GM19452 (cell line): Measurements from ENCODE around the gene PSMB2.

Experiments
- ATAC-seq: cut with Tn5 transposase; IDR thresholded peaks from one replicate; pipeline ENCODE4 v1.9.1; 2021; ENCODE audit not compliant: unreplicated experiment

The PSMB2 gene

DNA sequence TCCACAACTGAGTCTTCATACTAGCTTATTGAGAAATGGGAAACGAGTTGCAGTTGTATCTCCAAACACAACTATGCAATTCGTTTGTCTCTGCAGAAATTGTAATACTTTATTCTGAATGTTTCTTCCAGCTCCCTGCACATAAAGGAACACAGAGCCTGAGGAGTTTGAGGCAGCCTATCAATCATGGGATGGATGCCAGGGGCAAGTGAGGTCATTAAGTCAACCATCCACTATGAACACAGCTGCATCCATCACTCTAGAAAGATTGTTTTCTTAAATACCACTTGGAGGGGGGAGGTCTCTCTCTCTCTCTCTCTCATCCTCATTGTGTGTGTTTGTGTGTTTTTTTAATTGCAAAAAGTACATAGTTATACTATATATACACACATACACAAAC is 2.9 kb upstream of the PSMB2 start:
- ATAC-seq: no peak

DNA sequence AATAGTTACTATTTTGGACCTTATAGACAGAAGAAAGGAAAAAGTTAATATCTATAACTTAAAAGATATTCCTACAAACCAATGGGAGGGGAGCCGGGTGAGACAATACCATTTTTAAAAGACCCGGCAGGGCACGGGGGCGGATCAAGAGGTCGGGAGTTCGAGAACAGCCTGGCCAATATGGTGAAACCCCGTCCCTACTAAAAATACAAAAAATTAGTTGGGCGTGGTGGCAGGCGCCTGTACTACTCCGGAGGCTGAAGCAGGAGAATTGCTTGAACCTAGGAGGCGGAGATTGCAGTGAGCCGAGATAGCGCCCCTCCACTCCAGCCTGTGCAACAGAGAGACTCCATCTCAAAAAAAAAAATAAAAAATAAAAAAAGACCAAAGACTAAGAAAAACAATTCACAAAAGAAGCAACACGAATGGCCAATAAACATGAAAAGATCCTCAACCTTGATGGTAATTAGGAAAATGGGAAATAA is 1.2 kb upstream of the PSMB2 start:
- ATAC-seq: no peak

DNA sequence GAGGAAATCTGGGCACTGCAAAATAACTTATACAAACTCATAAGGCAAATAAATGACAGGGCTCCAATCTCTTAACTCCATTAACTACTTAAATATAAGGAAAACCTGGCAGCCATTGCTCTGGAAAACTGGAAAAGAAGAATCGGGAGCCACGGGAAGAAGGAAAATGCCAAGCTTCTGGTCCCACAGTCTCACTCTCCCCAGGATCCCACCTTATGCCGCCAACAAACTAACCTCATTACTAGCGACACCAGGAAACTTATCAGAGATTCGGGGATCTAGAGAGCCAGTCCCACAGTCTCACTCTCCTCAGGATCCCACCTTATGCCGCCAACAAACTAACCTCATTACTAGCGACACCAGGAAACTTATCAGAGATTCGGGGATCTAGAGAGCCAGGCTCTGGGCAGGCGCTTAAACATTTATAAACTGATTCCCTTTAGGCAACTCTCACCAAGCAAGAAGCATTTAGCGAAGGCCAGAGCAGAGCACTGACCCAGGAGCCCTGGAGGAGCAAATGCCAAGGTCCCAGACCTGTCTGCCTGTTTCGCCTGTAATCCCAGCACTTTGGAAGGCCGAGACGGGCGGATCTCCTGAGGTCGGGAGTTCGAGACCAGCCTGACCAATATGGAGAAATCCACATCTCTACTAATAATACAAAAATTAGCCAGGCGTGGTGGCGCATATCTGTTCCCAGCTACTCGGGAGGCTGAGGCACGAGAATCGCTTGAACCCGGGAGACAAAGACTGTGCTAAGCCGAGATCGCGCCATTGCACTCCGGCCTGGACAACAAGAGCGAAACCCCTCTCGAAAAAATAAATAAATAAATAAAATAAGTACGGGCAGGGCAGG is 720 bp downstream of the PSMB2 start:
- ATAC-seq: no peak

DNA sequence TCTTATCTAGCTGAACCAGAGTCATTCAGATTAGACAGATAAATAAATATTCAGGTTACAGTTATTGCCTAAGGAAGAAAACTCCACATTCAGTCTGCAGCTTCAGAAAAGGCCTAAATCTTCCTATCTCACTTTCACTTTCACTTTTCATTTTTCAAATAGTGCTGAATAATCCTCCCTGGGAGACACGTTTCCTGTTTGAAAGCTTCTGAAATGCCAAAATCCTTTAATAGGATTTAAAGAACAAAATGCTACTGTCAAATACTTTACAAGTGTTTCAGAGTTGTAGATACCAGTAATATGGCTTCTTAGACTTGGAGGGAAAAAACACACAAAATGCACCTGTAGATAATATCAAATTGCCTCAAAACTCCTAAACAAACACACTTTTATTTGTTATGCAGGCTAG is 3.9 kb downstream of the PSMB2 start:
- ATAC-seq: no peak

DNA sequence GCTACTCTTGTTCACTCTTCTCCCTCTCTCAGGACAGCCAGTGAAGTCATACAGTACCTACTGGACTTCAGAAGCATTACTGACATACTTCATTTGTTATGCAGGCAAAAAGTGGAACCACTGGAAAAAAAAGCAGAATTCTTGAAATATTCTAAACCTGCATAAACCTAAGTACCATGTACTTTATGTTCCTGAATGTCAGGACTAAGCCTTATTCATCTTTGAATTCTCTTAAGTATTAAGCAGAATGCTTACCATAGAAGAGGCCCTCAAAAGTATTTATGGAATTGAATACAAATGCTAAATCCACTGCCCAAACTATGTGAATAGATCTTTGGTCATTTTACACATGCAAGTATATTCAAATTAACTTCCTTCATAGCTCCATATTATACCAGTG is 7.8 kb downstream of the PSMB2 start:
- no peak for ATAC-seq

DNA sequence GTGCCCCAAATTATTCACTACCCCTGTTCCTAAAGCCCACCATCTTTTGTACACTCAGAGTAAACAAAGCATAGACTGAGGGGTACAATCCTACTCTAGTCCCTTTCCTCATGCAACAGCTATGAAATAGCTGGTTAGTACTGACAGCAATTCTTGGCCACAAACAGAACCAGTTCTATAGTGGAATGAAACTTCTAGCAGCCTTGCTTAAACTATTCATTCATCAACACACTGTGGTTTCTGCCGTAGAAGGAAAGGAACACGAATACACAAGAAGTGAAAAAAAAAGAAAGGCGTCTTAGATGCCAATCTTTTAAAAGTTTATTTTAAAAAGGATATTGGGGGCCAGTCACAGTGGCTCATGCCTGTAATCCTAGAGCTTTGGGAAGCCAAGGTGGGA is 9.9 kb downstream of the PSMB2 start:
- ATAC-seq: no peak

DNA sequence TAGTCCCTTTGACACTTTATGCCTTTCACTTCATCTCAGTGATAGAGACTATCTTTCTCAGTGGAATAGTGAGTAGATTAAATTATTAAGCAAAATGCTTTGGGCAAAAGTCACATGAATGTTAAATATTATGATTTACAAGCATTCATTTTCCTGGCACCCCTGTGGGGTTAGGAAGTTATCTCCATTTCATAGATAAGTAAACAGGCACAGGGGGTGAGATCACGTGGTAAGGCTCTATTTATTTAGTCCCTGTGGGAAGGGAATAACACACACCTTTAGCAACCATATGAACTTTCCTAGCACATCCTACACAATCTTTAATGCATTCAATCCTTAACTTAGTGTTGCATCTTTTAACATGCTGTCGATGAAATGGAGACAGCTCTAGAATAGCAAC is 12.3 kb downstream of the PSMB2 start:
- ATAC-seq: no peak

DNA sequence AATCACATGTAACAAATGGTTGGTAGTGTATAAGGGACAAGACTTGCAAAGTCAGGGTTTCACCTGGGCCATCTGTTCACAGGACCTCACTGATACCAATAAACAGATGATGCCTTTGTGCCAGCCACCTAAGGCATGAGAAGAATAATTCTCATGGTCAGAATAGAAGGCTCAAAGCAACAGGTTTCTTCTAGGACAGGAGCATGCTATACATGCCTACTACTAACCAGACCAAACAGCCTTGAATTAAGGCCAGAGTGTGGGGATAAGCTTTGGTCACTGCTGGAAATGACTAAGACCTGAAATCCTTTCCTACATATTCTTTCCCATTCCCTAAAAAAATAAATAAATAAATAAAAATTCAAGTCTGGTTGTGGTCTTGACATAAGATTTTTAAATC is 17.5 kb downstream of the PSMB2 start:
- ATAC-seq: no peak

DNA sequence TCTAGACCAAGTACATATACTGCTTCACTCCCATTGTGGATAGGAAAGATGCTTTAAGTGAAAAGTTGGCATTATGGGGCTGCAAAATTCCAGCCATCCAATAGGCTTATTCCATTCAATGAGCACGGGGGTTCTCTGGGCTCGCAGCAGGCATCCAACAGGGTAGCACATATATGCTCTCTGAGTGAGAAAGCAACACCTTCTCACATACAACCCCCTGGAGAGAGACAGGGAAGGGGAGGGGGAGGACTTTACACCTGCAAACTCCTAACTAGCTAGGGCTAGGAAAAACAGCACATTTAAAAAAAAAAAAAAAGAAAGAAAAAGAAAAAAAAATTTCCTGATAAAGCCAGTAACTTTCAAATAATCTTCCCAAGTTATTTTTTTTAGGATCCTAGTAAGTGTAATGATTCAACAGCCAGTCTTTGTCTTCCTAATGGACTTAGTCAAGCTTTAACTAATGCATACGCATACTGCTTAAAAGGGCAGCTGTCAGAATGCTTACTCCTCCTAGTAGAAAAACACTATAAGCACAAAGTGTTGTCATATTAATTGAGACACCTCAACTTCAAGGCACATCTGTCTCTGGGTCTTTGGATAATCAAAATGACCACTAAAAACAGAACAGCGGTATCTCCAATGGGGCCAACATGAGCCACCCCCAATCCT is 18.7 kb downstream of the PSMB2 start:
- no peak for ATAC-seq

DNA sequence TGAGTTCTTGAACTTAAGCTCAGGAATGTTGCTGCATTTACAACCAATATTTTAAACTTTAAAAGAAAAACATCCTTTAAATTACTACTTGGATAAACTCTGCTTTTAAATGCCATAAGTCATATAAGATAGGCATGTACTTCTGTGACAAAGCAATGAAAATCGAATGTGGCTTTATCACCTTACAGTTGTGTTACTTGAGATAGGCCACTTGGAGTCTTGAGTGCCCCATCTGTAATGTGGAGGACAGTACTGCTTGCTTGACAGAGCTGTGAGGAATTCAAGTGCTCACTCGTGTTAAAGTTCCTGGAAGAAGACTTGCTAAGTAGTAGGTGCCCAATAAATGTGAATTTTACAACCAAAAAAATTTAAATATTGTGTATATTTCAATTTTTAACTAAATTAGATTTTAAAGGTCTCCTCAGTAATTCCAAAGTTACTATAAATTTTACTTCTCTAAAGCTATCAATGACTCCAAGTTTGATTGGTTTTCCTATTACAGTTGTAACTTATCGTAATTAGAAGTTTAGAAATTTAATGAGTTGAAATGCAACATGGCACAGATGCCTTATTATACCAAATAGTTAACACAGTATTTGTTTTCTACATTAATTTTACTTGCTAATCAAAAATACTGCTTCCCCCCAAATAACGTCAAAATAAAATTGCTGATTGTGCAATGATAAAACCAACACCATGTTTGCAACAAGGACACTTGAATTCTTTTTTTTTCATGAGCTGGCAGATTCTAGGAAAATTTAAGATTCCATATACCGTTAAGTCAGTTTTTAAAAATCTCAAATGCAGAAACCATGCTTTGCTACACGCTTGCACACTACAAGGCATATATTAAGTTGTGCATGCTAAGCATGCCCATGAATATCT is 21.8 kb downstream of the PSMB2 start:
- no peak for ATAC-seq

DNA sequence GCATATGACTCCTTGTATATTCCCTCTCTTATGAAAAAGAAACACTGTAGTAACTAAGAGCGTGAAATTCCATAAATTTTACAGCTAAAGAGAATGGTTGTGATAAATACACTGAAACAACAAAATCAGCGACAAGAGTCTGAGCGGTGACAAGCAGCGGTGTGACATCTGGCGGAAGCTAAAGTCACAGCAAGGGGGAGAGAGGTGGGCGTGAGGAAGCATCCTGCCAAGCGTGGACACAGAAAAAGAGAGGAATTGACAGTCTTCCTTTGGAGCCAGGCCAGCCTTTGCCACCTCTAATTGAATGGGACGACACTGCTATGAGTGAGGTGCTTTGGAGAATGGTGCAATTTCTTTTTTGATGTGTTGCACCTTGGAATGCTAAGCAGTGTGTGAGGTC is 25.9 kb downstream of the PSMB2 start:
- ATAC-seq: no peak

DNA sequence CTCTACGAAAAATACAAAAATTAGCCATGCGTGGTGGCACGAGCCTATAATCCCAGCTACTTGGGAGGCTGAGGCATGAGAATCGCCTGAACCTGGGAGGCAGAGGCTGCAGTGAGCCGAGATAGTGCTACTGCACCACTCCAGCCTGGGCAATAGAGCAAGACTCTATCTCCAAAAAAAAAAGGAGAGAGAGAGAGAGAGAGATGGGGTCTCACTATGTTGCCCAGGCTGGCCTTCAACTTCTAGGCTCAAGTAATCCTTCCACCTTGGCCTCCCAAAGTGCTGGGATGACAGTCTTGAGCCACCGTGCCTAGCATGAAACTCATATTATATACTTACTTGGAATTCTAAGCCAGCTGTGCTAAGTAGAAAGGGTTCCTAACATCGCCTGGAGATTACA is 29.7 kb downstream of the PSMB2 start:
- ATAC-seq: no peak

DNA sequence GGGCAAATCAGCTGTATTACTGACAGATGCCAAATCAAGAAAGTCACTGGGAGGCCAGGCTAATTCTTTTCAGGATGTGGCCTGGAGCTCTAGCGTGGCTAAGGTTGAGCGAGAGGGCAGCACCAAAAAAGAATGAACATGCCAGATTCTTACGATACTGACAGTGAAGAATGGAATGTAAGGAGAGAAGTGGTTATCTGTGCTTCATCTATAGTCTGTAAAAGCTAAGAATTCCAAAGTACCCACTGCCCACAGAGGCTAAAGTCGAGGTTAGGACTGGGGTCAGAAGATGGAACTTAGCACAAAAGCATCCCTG is 35.5 kb downstream of the PSMB2 start:
- no peak for ATAC-seq

DNA sequence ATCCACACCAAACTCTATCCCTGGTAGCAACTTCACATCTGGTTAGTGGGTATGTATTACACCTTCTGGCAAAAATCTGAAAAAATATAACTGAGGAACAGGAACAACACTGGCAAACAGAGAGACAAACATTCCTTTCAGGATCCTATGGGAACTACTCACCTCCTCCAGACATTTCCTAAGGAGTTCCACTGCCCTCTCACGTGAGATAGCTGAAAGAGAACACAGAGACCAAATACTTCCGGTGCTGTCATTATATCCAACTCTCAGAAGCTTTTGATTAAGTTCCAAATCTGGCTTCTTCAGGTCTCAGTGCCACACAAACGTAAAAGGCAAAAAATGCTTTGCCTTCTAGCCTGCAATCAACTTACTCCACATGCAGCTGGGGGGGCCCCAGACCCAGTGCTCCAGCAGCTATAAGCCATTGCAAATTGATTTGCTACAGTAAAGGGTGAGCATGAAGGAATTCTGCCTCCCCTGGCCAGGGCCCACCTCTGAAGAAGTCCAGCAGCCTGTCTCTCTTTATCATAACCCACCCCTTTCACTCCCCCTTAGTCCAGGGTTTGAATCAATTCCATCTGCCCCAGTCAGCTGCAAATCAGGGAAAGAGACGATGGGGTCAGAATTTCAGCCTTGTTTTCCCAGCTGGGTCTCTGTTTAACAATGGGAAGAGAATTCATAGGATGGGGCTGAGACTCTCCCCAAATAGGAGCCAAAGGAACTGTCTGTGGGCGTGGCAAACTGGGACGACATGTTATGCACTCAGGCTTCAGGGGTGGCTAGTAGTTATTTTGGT is 36.1 kb downstream of the PSMB2 start:
- no peak for ATAC-seq

DNA sequence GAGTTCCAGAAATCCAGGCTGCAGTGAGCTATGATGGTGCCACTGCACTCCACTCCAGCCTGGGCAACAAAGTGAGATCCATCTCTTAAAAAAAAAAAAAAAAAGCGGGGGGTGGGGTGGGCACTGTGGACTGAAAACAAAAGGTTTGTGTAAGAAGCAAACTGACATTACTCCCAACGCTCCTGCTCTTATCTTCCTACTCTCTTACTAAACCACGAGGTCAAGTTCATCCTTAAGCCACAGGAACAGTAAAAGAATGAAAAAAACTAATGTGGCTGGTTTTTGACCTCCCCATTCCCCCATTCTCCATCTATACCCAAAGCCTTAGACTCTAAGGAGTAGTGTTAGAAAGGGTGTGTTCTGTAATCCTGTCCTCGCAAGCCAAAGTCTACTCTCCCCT is 37.4 kb downstream of the PSMB2 start:
- no peak for ATAC-seq

DNA sequence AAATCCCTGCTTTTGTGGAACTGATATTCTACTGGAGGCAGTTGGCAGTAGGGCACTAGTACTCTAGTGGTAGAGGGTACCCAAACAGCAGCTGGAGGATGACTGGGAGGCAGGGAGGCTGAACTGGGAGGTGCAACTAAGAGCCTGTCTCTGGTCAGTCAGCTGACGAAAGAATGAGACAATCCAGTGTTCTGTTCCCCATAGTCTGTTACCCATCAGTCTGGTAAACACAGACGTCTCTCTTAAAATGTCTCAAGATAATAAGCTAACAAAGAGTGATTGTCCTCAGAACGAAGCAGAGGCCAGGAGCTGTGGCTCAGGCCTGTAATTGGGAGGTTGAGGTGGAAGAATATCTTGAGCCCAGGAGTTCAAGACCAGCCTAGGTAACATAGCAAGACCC is 37.9 kb downstream of the PSMB2 start:
- no peak for ATAC-seq

DNA sequence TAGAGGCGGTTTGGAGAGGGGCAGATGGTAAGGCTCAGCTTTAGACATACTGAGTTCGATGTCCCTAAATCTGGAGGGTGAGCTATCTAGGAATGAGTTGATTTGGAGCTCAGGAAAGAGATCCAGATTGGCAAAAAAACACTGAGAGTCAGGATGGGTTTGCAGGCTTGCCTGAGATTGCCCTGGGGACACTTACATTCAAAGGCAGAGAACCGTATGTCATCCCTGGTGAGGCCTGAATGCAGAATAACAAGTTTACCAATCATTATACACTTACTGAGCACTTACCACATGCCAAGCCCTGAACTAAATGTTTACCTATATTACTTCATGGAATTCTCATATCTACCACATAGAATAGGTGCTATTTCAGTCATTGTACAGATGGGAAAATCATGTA is 40.7 kb downstream of the PSMB2 start:
- no peak for ATAC-seq

DNA sequence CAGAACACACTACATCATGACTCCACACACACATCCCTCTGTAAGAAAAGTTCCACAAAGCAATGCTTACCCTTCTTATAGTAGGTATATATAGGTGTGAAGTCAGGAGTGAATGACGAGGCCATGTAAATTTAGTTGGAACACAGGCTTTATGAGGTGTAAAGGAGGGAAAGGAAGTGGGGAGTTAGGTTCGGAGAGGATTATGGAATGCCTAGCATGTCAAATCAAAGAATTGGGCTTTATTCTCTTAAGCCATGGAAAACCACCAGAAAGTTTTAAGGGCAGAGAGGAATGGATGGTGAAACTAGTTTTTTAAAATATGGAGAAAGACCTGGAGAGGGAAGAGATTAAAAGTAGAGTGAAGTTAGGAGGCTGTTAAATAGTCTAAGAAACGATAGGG is 41.9 kb downstream of the PSMB2 start:
- no peak for ATAC-seq

DNA sequence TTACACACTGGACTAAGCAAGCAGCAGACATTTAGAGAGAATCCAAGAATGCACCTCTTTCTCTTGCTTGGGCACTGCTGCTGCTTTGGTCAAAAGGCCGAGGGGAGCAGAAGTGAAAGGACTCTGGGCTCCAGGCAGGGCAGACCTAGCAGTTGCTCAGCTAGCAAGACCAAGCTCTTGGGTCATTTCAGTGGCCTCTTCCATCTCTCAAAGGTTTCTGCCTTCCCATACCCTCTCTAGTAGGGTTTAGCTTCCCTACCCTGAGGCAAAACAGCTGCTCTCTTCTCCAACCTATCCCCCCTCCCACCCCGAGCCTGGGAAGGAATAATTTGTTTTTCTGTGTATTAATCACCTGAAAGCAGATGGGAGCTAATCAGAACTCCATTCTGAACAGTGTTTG is 42.4 kb downstream of the PSMB2 start:
- ATAC-seq: no peak

DNA sequence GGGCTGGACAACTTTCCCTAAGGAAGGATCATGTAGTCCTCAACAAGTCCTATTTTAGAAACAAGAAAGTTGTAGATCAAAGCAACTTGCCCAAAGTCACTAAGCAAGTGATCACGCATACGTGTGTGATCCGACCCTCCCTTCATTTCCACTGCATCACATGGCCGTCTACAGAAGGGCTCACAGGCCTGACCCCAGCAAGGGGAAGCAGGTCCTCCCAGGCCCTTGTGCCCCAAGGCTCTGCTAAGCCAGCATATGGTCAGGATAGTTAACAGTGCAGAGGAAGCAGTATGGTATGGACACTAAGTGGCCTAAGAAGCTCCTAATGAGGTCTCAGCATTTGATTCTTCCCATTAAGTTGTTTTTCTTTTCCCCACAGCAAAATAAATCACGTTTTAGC is 43.5 kb downstream of the PSMB2 start:
- no peak for ATAC-seq

DNA sequence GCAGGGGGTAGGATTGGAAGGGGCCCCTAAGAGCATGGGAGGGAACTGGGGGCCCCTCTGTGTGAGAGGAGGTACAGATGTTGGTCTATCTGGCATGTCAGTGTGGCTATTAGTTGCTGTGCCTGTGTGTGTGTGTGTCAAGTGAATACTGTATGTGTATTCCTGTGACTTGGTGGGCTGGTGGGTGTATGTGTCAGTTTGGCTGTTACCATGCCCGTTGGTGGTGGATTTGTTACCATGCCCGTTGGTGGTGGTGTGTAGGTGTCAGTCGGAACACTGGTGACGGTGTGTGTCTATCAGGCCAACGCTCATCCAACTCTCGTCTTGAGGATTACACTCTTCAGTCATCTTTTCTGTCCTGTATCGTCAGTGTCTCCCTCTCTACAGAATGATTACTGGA is 45.6 kb downstream of the PSMB2 start:
- ATAC-seq: no peak
